GM18508 (cell line): ENCODE results near the gene LRRC26.
A peak's percentile ranks its signal among the peaks of the same experiment; 100 is the strongest.

Experiments
- ATAC-seq: cut with Tn5 transposase; IDR thresholded peaks from one replicate; pipeline ENCODE4 v1.9.1; 2021; ENCODE audit warnings: moderate number of reproducible peaks; ENCODE audit not compliant: insufficient read depth, unreplicated experiment

The LRRC26 gene

GRCh38 chr9:137169896-137170358 lies at the start of gene LRRC26:
LRRC26 (minus strand) TSS chr9:137170051; CDS start chr9:137169943, 108 bp downstream.
- no peak for ATAC-seq

DNA sequence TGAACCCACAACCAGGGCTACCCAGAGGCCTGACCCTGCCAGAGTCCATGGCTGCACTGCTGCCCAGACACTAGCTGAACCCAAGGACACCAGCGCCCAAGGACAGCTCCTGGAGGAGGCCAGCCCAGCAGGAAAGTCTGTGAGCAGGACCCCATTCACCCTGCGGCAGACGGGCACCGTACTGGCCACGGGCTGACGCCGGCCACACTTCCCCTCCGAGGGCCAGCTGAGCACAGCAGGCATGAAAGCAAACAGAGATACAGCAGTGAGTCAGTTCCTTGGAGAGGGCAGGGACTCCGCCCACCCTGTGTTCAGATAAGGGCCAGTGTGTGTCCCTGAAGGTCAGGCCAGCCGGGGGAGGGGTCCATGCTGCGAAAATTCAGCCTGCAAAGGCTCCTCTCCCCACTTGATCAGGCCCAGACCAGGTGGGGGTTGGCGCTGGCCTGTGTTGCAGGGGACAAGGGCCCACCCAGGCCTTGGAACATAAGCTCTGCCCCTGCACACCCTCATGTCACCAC lies 49.0 kb upstream of the LRRC26 start:
- ATAC-seq: no peak

DNA sequence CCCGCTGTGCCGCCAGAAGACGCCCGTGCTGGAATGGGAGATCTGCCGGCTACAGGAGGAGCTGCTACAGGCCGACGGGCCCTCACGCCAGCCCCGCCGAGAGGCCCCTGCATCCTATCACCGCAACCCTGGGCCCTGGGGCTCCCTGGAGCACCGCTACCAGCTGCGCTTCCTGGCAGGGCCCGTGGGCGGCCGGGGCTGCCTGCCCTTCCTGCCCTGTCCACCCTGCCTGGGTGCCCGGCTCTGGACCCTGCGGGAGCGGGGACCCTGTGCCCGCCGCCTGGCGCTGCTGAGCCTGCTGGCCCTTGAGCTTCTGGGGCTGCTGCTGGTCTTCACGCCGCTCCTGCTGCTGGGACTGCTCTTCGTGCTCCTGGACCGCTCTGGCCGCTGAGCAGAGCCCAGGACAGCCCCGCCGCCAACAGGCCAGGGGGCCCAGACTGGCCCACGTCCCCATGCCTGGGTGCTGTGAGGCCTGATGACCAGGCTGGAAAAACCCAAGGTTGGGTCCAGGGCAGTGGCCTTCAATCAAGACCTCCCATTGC lies 48.4 kb upstream of the LRRC26 start:
- no peak for ATAC-seq

- no peak for ATAC-seq
These were observed 47.7 kb upstream of the LRRC26 start for GRCh38 chr9:137217276-137218211.

DNA sequence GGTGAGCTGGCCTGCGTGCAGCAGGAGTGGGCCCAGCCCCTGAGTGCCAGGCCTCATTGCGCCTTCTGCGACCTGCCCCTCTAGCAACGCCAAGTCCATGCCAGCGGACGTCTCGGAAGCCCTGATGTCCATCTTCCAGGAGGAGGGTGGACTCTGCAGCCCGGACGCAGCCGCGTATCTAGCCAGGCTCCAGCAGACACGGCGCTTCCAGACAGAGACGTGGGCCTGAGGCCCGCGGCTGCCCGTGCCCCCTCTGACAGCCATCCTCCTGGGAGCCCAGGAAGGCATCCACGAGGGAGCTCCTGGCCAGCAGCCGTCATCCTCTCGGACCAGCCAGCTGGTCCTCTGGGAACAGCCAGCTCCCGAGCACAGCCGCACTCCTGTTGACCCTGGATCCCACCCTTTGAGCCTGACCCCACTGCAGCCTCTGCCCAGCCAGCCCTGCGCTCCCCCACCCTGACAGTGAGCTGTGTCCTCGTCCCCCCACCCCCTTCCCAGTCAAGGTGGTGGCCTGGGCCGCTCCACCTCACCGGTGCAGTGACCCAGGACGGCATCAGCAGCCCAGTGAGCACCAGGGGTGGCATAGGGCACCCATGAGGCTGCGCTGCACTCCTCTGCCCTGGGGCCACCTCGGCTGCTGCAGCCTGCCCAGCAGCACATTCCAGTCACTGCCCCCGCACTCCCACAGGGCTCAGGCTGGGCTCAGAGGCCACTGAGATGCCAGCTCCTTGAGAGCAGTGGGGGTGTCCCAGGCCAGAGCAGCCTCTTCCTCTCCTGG lies 46.5 kb upstream of the LRRC26 start:
- ATAC-seq: no peak

DNA sequence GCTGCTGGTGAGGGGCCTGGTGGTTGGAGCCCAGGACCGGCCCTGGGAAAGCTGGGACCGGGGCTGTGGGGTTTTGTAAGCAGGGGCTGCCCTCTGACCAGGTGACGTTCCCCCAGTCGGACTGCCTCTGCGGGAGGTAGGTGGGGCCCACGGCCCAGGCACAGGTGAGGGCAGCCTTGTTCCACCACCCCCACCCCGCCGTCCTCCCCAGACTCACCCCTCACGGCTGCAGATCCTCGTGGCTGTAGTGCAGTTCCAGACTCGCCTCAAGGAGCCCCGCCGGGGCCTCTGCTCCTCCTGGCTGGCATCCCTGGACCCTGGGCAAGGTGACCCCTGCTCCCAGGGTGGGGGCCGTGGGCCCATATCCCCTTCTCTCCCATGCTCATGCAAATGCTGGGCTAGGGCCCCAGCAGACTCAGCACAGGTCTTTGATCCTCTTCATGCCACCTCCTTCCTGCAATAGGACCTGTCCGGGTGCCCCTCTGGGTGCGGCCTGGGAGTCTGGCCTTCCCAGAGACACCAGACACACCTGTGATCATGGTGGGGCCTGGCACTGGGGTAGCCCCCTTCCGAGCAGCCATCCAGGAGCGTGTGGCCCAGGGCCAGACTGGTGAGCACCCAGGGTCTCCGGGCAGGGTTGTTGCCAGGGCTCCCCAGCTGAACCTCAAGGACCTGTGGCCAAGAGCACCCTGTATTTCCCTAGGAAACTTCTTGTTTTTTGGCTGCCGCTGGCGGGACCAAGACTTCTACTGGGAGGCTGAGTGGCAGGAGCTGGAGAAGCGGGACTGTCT lies 45.5 kb upstream of the LRRC26 start:
- ATAC-seq: no peak

- ATAC-seq: no peak
These were observed 44.8 kb upstream of the LRRC26 start for GRCh38 chr9:137214620-137215019.

DNA sequence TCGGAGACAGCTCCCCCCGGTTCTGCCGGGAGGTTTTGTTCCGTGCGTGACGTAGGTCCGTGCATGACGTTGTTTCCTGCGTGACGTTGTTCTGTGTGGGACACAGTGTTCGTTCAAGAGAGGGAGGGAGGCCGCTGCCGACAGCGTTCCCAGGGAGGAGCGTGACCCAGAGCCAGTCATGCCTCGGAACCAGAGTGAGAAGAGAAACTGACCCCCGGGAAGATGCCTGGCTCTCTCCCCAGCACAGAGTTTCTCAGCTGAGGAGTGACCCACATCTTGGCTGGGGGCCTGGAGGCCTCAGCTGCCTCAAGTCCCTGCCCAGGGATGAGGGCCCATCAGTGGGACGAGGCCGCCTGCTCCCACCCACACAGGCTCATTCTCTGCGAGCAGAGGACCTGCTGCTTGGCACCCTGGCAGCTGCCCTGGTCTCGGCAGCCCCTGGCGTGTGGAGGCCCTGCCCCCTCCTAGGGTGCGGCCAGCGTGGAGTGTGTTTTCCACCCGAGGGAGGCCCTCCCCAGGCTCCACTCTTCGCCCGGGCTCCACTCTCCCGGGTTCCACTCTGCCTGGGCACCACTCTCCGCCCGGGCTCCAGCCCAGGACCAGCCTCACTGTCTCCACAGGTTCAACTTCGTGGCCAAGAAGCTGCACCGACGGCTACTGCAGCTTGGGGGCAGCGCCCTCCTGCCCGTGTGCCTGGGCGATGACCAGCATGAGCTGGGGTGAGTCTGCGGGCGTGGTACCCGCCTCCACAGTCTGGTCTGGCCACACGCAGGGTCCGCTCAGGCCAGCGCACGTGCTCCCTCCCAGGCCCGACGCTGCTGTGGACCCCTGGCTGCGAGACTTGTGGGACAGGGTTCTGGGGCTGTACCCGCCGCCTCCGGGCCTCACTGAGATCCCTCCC lies 43.6 kb upstream of the LRRC26 start:
- ATAC-seq: no peak

DNA sequence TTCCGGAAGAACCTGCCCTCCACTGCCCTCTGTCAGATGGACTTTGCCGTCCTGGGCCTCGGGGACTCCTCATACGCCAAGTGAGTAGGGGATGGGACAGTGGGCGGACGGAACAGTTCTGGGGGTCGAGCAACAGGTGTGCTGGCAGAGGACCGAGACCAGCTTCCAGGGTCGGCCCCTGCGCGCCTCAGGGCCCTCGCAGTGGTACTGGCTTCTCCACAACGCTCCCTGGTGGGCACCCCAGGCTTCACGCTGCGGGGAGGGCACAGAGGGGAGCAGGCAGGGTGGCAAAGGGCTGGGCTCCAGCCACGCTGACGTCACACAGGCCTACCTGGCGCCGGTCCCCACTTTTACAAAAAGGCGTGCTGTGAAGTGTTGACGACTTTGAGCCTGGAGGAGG lies 42.7 kb upstream of the LRRC26 start:
- ATAC-seq: no peak

DNA sequence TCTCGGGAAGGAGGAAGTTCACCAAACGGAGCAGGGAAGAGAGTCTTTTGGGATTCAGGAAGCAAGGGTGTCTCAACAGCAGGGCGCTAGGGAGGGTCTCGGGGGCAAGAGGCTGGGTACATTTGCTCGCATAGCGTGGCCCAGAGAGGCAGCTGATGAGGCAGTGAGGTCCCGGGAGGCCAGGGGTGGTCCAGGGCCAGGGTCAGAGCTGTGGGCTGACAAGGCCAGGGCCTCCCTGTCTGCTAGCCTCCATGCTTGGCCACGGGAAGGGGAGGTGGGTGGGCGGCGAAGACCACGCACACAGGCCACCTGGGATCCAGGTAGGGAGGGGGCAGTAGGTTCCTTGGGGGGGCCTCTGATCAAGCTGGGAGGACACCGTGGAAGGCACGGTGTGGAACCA lies 41.7 kb upstream of the LRRC26 start:
- no peak for ATAC-seq

- ATAC-seq: no peak
These were observed 36.8 kb upstream of the LRRC26 start for GRCh38 chr9:137206602-137207001.

DNA sequence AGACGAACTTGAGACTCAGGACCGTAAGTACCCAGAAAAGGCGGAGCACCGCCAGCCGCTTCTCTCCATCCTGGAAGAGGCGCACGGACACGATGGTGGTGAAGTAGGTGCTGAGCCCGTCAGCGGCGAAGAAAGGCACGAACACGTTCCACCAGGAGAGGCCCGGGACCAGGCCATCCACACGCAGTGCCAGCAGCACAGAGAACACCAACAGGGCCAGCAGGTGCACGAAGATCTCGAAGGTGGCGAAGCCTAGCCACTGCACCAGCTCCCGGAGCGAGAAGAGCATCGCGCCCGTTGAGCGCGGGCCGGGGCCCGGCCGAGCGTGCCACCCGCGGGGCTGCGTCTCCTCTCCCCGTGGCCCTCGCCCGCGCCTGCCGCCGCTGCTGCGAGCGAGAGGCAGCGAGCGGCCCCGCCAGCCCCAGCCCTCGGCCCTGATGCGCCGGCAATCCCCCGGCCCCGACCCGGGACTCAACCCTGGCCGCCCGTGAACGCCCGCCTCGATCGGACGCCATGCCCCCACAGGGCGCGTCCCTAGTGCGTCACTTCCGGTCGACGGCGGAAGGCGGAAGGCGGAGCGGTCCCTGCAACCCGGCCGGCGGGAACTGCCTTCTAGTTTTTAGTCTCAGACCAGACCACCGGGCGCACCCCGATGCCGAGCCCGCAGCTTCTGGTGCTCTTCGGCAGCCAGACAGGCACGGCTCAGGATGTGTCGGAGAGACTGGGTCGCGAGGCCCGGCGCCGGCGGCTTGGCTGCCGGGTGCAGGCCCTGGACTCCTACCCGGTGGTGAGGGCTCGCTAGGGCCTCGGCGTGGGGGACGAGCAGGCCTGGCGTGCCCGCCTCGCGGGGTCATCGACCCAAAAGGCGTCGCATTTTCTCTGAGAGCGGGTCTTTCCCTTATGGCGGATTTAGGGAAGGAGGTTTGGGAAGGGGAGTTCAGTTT lies 35.5 kb upstream of the LRRC26 start, which contains the start of the genes NDOR1 and TMEM203:
Gene NDOR1, plus strand, starts transcription at position 575 of the 944 bp plus-strand sequence. Its CDS starts 78 bp downstream, at position 653.
Gene TMEM203, minus strand, starts transcription at position 523 of the 944 bp plus-strand sequence. Its CDS starts 234 bp downstream, at position 289.
- no peak for ATAC-seq

GRCh38 chr9:137204731-137205125 lies 34.9 kb upstream of the LRRC26 start:
- ATAC-seq: no peak

GRCh38 chr9:137202966-137203365 lies 33.1 kb upstream of the LRRC26 start:
- ATAC-seq: no peak

DNA sequence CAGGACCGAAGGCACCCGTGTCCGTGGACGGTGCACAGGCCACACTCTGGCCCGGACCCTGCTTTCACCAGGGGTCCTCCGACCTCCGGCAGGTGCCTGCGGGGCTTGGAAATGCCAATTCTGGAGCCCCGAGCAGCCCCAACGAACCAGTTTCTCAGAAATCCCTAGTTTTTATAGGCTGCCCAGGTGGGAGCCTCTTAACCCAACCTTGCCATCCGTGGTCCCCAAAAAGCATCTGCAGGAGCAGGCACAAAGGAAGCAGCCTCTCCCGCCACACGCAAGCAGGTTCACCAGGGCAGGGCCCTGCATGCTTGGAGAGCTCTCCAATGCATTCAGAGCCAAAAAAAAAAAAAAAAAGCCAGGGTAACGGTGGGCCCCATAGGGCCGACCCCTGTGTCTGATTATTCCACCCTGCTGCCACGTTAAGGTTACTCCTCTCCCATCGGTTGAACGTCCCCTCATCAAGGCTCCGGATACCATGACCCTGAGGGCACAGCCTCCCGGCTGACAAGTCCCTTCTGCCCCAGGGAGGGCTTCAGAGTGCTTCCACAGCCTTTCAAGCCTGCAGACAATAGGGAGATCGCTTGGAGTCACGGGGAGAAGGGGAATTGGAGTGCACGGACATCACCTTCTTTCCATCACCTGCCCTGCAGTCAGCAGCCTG lies 31.5 kb upstream of the LRRC26 start:
- ATAC-seq: no peak

DNA sequence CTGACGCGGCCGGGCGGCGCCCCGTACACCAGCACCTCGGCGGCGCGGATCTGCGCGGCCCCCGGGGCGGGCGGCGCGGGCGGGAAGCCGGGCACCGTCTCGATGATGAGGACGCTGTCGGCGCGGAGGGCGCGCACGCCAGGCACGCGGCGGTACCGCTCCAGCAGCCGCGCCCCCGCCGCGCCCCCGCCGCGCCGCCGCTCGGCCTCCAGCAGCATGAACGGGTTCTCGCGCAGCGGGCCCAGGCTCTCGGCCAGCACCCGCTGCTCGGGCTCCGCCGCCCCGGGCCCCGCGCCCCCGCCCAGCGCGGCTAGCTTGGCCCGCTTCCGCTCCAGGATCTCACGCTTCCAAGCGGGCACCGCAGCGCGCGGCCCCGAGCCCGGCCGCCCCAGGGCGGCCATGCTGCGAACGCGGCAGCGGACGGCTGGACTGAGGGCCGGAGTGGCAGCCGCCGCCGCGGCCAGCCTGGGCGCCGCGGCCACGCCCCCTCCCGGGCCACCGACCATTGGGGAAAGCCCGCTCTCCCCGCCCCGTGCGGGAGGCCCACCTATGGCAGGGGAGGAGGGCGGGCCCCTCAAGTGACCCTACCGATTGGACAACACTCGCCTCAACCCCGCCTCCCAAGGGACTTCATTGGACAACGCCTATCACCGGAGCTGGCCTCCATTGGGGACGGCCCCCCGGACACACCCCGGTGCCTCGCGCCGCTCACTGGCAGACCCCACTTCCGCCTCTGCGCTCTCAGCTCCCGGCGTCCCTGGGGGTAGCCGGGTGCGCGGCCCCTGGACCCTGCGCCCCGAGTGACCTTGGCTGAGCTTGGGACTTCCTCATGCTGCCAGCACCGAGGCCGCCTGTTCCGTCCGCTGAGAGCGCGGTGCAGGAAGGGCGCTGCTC lies 30.7 kb upstream of the LRRC26 start, which contains the start of gene TPRN:
Gene TPRN, minus strand, starts transcription at position 431 of the 894 bp plus-strand sequence. Its CDS starts 30 bp downstream, at position 401.
- peak; percentile 69 for ATAC-seq
